Activated T-cell treated with anti-CD3 and anti-CD28 coated beads for 48 hours (primary cell): ENCODE results near the gene RGR.
"Not testable (repeated sequence)": the region's sequence is repeated elsewhere in the genome, so short reads cannot be mapped to it uniquely, and the experiment has no call there.

Experiments used
- DNase-seq: peaks from one replicate; pipeline ENCODE4 v3.0.0-alpha.2; 2020; ENCODE audit warnings: low read depth

Gene RGR

DNA sequence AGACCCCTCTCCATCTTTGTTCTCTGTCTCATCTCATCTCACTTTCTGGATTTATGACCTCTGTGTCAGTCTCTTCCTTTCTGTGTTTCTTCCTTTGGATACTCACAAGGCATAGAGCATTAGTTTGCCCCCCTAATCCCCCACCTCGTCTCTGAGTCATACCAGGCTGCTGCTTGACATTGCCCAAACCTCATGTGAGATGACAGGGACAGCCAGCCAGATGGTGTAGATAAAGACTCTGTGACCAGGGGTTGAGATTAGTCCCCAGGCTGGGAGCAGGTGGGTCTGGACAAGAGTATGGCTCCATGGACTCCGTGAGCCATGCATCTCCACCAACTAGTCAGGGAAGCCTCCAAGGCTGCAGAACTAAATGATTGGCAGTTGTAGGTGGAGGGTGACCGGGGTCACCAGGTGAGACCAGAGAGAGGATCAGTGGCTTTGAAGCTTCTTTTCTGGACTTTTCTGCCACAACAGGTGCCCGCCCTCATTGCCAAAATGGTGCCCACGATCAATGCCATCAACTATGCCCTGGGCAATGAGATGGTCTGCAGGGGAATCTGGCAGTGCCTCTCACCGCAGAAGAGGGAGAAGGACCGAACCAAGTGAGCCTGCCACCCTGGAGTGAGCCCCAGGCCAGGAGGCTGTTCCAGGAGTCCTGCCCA, 13.3 kb downstream of the RGR start:
- DNase-seq: no peak

DNA sequence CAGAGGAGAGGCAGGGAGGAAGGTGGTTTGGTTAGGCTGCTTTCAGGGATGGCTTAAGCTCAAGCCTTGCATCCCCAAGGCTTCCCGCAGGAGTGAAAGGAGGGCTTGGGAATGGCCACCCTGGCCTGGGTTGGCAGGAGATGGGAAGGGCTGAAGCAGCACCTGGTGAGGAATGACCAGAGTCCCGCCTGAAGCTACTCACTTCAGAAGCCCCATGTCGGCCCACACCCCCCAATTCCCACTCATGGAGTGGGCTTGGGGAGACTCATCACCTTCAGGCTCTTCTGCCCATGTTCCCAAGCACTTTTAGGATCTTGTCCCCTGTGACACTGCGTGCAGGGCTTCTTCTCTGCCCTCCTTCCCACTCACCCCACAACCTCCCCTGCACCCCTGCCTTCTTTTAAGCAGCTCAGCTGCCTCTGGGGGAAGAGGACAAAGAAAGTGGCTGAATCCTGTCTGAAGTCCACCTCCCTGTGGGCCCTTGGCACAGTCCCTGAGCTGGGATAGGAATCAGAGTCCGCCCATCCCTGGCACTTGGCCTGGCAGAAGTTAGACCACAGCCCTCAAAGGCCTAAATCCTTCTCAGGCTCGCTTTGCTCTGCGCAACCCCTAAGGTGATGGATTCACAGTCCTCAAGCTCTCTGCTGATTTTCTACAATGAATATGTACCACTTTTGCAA, 16.5 kb downstream of the RGR start:
- no peak for DNase-seq

DNA sequence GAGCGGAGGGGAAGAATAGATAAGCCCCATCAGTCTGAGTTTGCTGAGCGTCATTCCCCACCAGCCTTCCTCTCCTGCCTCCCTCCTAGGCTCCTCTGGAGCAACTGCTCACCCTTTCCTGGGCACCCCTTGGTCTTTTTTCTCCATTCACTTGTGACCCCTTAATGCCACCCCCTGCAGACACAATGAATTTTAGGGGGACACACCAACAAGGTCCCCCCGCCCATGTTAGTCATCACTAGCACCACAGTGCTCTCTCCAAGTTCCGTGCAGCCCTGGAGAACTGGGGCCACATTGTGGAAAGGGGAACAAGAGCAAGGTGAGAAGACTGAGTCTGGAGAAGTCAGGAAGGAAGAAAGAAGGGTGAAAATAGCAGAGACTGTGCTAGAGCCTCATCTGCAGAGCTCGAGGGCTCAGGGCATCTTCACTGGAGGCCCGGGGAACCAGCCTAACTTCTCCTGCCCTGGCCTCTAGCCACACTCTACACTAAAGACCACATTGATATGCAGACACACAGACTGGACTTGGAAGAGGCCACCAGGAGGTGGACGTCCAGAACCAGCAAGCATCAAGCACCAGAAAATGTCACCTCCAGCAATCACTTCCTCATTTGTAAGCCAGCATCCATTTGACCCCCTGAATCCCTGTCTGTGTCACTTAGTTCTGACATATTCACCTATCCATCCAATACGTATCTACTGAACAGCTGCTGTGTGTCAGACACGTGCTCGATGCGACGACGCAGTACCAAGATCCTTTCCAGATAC, 17.5 kb downstream of the RGR start:
- no peak for DNase-seq

DNA sequence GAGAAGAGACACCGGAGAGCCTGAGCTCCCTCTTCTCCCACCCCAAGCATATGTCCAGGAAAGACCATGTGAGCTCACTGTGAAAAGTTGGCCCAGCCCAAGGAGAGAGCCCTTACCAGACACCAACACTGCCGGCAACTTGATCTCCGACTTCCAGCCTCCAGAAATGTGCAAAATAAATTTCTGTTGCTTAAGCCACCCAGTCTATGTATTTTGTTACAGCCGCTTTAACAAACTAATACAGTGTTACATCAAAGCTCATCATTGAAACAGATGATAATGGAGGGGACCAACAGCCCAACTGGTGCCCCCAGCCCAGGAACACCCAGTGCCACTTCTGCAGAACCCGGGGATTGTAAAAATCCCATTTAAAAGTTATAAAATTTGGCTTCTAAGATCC, 18.9 kb downstream of the RGR start:
- no peak for DNase-seq

DNA sequence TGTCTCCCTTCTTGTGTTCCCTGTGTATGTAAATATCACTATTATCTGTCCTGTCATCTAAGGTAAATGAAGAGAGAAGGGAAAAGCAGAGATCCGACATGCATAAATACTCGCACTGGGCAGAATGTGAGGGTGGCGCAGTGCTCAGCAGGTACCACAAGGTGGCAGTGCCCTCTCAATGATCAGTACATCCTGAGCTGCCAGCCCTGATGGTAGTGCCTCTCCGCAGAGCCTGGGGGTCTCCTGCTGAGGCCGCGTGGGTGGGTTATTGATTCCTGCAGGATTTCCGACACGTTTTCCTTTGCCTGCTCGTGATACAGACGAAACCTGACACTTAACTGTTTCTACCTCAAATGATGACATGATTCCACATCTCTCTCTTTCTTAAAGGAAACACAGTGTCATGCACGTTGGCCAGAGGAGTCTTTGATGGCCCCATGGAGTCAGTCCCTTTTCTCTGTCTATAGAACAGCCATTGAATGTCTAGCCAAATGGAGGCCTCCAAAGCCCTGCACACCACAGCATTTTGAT, 19.8 kb downstream of the RGR start:
- peak; percentile 55 for DNase-seq

DNA sequence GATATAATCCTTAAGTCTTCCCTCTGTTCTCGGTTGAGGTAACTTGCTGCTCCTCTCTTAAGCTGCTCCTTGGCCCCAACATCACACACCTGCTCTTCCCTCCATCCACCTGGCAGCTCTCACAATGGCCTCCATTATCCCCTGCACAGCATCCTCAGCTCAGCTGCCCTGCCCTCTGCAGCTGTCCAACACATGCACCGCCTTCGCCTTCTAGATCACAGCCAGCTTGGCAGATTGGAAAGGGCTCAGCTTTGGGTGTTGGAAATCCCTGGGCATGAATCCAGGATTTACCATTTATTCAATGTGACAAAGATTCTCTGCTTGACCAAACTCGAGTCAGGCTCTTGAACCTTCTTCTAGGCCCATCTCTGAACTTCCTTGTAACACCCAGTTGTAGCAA, 20.6 kb downstream of the RGR start:
- no peak for DNase-seq

DNA sequence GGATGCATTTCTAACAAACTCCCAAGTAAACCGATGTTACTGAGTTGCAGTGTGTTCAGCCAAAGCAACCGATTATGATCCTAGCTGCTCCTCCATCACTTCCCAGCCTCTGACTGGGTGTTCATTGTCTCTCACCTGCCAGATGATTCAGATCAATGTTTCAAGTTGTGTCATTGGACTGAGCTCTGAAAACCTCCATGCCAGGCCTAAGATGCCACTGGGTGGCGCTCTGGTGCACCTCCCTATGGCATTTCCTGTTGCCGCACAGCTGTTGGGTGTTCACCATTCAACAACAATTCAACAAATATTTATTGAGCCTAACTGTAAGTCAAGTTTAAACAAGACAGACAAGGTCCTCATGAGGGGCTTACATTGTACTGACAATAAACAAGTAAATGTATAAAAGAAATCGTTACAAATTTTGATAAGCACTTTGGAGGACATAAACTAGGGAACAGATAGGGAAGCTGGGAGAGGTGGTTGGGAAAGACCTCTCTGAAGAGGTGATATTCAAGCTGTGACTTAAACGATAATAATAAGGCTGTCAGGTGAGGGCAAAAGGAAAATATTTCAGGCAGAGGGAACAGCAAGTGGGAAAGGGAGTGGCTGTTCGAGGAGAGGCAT, 22.8 kb downstream of the RGR start:
- DNase-seq: peak; percentile 83

DNA sequence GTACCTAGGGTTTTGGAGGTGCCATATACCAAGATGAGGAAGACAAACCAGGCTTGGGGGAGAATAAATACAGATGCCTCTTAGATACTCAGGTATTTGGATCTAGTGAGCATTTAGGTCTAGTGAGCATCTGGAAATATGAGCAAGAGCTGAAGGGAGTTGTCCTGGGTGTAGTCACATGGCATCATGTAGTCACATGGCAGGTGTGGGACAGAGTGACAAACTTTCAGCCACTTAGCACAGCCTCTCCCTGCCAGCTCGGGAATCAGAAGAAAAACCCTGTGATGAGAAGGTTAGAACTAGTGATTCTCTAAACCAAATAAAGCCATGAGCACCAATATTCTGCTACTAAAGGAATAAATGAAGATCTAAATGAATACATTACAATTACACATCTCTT, 24.3 kb downstream of the RGR start:
- no peak for DNase-seq

DNA sequence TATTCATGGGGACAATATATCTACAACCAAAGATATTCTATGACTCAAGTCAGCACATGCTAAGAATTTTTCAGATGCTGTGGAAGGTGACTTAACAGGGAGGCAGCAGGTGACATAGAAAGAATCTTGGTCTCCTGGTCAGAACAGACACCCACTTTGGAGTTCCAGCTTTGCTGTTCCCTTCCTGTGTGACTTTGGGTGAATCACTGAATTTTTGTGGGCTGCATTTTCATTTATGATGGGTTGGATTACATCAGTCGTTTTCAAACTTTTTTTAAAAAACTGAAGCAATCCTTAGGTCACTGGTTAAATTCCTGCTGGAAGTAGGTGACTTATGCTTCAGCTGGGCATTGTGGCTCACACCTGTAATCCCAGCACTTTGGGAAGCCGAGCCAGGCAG, 24.9 kb downstream of the RGR start:
- DNase-seq: no peak

DNA sequence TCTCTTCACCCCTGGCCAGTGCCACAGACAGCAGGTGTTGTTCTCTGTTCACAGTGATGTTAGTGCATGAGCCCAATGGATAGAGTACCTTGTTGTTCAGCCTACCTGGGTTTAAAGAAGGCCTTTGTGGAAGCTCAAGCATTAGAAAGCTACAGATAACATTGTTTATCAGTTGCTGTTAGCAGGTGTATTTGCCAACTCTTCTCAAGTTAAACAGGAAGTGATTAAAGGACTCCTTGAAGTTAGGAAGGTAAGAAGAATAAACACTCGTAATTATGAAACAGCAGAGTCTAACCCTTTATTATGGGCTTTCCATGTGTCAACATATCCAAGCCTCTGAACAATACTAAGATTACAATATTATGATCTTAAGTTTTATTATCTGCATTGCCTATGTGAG, 25.9 kb downstream of the RGR start:
- no peak for DNase-seq

DNA sequence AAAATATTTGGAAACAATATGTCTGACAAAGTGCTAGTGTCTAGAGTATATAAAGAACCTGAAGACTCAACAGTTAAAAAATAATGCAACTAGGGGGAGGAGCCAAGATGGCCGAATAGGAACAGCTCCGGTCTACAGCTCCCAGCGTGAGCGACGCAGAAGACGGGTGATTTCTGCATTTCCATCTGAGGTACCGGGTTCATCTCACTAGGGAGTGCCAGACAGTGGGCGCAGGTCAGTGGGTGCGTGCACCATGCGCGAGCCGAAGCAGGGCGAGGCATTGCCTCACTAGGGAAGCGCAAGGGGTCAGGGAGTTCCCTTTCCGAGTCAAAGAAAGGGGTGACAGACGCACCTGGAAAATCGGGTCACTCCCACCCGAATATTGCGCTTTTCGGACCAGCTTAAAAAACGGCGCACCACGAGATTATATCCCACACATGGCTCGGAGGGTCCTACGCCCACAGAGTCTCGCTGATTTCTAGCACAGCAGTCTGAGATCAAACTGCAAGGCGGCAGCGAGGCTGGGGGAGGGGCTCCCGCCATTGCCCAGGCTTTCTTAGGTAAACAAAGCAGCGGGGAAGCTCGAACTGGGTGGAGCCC, 35.1 kb downstream of the RGR start:
- DNase-seq: not testable (repeated sequence)

DNA sequence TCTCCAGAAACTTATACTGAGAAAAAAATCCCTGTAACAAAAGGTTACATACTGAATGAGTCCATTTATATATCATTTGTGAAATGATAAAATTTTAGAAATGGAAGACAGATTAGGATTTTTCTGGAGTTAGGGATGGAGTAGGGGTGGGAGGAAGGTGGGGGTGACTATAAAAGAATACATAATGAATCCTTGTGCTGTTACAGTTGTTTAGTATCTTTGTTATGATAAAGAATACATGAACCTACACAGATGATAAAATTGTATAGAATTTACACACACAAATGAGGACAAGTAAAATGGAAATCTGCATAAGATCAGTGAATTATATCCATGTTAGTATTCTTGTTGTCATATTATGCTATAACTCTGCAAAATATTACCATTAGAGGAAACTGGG, 41.8 kb downstream of the RGR start:
- DNase-seq: no peak

DNA sequence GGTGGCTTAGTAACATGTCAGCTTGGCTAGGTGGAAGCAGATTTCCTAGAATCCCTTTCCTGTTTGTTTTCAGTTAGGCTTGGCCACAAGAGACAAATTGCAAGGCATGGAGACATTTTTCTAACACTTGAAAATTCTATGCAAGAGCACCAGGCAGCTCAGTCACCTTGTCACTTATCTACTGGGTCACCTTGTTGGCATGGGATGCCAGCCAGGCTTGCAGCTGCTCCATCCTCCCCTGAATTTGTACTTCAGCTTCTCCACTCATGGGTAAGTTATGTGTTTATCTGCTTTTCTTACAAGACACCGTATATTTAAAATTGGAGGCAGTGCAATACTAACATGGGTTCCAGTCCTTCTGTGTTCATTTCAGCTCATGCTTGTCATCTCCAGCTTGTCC, 43.3 kb downstream of the RGR start:
- no peak for DNase-seq

DNA sequence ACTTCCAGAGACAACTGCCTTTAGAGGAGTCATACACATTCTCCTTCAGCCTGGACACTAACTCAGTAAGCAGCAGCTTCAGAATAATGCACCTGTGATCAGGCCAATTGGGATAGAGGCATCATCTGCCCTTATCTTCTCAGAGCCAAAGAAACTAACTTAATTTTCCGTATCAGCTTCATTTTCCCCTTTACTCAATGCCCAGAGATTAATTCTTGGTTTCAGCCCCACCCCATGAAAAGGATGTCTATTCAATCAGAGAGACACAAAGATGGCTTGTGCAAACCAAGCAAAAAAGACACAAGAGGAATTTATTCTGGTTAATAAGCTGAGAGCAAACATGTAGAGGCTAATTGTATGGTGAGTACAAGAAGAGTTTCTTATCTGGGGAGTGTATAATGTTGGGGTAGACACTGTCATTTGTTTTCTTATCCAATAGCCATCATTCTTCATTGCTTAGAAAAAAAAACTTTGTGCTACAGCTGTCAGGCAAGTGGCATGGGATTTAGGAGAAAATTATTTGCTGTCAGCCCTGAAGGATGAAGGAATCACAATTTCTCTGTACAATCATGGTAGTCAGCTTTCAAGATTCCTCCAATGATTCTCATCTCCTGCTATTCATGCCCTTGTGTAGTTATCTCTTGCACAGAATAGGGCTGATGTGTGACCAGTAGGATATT, 44.8 kb downstream of the RGR start:
- DNase-seq: no peak

DNA sequence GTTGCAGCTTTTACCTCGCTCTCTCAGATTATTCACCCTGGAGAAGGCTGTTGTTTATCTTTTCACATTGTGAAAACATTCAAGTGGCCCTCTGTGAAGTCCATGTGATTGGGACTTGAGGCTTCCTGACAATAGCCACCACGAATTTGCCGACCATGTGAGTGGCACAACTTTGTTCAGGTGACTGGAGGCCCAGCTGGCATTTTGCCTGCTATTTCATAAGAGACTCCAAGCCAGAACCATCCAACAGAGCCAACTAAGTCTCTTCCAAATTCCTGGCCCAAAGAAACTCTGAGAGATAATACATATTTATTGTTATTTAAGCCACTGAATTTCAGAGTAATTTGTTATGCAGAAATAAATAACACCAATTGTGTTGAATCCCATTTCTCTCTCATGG, 45.4 kb downstream of the RGR start:
- no peak for DNase-seq

DNA sequence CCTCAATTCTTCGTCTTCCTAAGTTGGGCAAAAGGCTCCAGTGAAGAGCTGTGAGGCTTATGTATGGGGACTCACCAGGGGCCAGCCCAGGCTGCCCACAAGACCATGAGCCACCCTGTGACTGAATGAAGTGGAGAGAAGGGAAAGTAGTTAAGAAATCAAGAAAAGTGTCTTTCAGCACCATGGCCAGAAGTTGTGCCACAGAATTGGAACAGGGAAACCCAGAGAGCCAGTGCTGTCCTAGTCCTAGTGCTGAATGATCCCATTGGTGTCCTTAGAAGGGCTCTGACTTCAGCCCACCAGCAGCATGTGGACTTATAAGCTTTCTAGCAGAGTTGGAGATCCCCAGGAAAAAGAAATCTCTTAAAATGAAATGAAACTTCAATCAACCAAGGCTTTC, 46.5 kb downstream of the RGR start:
- DNase-seq: no peak

DNA sequence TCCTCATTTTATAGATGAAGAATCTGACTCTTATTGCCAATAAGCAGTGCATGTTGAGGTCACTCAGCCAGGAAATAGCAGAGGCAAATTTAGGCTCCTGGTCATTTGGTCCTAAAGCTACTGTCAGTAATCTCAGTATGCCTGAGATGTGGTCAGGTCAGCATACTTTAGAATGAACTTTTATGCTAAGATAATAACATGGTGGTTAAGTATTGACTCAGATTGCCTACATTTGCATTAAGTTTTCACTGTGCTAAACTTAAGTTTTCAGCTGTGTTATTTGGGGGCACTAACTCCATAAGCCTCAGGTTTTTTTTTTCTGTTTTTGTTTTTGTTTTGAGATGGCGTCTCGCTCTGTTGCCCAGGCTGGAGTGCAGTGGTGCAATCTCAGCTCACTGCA, 47.6 kb downstream of the RGR start:
- DNase-seq: no peak

DNA sequence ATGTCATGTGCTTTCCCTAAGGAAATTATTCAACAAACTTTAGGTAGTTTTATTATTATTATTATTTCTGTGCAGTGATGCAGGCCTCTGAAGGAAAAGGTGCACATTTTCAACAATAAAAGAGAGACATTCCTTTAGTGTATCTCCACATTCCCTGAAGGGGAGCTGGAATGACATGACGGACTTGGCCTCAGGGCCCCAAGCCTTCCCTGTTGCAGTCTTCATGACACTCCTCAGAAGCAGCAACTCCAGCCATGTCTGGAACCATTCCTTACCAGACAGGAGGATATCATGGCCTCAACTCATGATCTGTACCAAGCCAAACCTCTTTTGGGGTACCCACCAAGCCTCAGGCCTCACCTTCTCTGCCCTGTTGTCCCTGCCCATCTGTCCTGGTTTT, 48.3 kb downstream of the RGR start:
- DNase-seq: no peak

DNA sequence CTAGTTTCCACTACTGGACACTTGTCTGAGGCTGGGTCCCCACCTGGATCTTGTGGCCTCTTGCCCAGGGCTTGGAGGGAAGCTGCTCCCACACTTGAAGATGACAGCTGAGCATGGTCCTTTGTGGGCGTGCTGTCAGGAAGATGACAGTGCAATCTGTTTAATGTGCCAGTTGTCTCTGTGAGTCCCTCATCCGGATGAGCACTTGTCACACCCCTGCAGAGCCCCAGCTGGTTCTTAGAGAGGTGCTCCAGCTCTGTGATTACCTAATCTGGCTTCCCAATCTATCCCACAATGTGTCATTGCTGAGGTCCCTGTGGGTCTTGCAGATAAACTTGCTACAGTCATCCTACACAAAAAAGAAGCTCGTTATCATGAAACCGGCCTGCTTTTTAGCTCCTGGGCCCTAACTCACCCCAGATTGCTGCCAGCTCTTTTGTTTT, 48.7 kb downstream of the RGR start:
- DNase-seq: peak; percentile 24

DNA sequence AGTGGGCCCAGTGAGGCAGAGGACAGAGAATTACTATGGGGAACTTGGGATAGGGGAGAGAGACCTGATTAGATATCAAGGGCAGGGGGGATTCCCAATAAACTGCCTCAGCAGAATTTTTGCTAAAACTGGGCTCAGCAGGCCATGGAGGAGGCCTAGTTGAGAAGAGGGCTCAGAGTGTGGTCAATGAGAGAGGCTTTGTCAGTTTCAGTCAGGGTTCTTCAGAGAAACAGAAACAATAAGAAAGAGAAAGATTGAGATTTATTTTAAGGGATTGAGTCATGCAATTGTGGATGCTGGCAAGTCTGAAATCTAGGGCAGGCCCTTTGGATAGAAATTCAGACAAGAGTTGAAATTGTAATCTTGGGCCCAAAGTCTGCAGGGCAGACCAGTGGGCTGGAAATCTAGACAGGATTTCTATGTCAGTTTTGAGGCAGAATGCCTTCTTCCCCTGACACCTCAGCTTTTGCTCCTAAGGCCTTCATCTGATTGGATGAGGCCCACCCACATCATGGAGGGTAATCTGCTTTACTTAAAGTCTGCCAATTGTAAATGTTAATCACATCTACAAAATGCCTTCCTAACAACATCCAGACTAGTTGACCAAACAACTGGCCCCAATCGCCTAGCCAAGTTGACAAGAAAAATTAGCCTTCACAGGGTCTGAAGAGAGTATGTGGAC, 50.1 kb downstream of the RGR start:
- DNase-seq: no peak
